Measurements from ENCODE around the gene GAK. TPM values are rescaled to one million over a fixed set of nuclear protein-coding genes. Genes with fewer than 3 reads are reported as not detected.

GAK gene
- polyA plus RNA-seq, 1 of the 3 experiments (the other 2 are of a cell fraction), result 35.9 TPM

DNA sequence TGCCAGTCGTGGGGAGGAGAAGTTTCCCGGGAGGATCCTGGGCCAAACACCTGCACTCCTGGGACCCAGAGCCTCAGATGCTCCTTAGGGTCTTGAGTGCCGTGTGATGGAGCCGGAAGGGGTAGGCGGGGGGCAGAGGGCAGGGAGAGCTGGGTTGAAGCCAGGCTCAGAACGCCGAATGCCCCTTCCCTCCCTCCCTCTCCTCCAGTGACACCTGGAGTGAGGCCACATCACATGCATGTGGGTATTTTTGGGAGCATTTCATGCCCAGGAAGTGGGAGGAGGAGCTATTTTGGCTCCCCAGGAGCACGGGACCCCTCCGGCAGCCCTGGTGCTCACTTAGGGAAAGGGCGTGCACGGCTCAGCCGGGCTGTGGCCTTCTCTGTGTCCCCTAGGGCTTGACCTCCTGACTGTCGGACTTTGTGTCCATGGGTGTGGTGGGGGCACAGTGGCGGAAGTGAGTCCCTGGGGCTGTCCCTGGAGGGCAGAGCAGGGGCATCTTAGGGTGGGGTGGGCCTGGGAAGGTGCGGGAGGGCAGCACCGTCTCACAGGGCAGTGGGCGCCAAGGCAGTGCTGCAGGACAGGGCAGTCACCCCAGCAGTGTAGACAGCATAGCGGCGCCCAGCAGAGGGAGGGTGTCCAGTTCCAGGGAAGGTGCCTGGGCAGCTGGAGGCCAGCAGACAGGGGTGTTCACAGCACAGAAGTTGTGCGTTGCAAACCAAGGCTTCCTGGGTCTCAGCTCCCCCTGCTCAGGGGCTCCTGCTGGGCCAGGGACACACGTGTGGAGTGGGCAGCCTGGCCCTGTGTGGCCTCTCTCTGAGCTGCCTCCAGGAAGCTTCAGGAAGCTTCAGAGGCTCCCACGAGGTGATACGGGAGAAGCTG, 101.3 kb downstream of the GAK start (continued):
- TF ChIP-seq, protein P1, sequence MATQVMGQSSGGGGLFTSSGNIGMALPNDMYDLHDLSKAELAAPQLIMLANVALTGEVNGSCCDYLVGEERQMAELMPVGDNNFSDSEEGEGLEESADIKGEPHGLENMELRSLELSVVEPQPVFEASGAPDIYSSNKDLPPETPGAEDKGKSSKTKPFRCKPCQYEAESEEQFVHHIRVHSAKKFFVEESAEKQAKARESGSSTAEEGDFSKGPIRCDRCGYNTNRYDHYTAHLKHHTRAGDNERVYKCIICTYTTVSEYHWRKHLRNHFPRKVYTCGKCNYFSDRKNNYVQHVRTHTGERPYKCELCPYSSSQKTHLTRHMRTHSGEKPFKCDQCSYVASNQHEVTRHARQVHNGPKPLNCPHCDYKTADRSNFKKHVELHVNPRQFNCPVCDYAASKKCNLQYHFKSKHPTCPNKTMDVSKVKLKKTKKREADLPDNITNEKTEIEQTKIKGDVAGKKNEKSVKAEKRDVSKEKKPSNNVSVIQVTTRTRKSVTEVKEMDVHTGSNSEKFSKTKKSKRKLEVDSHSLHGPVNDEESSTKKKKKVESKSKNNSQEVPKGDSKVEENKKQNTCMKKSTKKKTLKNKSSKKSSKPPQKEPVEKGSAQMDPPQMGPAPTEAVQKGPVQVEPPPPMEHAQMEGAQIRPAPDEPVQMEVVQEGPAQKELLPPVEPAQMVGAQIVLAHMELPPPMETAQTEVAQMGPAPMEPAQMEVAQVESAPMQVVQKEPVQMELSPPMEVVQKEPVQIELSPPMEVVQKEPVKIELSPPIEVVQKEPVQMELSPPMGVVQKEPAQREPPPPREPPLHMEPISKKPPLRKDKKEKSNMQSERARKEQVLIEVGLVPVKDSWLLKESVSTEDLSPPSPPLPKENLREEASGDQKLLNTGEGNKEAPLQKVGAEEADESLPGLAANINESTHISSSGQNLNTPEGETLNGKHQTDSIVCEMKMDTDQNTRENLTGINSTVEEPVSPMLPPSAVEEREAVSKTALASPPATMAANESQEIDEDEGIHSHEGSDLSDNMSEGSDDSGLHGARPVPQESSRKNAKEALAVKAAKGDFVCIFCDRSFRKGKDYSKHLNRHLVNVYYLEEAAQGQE (IDR thresholded peaks at IDR 0.05; ENCODE audit: low read depth, low read length), result no peak
- TF ChIP-seq RAD21 (IDR thresholded peaks at IDR 0.05; ENCODE audit: low read length) (no peak), SMC3 (IDR thresholded peaks at IDR 0.05; ENCODE audit: low read depth, low read length) (no peak), RCOR1 (IDR thresholded peaks at IDR 0.05; ENCODE audit: low read length) (no peak), NFIC (IDR thresholded peaks at IDR 0.05; ENCODE audit: borderline replicate concordance) (no peak), YY1 (IDR thresholded peaks at IDR 0.05; ENCODE audit: low read depth) (no peak), GABPA (IDR thresholded peaks at IDR 0.05; ENCODE audit: low read depth) (no peak), JUND (IDR thresholded peaks at IDR 0.05) (no peak)
- TF ChIP-seq, protein P2, sequence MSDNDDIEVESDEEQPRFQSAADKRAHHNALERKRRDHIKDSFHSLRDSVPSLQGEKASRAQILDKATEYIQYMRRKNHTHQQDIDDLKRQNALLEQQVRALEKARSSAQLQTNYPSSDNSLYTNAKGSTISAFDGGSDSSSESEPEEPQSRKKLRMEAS (IDR thresholded peaks at IDR 0.05; ENCODE audit: low read depth), result no peak

DNA sequence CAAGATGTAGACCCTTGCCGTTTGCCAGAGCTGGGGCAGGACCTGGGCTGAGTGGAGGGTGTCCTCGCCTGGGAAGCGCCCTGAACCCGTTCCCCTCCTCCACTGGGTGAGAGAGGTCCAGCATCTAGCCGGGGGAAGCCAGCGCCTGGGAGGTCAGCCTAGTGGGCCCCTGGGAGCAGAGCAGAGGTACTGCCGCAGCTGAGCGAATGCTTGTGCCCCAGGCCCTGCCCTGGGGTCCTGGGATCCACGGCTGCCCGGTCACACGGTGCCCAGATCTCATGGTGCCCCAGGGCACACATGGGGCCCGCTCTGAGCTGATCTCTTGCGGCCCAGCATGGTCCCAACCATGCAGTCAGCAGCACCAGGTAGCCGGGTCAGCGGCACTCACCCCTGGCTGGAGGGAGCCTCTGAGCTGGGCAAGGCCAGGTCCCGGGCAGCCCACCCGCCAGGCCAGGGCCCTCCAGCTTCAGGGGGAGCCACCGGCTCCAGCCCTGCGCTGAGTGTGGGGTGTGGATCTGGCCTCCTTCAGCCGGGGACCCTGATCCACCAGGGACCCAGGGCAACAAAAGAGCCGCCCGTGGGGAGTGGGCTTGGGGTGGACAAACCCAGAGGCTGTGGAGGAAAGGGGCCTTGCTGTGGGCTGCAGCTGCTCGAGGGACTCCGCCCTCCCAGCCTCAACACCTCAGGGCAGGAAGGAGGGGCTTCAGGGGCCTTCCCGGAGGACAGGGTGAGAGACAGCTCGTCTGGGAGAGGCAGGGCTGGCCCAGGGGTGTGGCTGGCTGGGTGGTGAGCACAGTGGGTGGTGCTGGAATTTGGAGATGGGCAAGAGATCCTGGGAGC, 102.1 kb downstream of the GAK start:
- CTCF ChIA-PET, result interaction anchor here (1.4 to 1.6 kb wide), 2 partner anchors 13 to 87 kb away, joined by 3 to 6 read pairs; no protein-coding TSS in a partner anchor
- Histone ChIP-seq H3K4me2 (no peak overlapping the region), H2AFZ (ENCODE audit: low read depth) (no peak overlapping the region), H4K20me1 (ENCODE audit: insufficient read depth) (no peaks in the 10 kb centered on the region), H3K4me3 (ENCODE audit: low read depth in 2 of 2, low read length in 1 of 2) (no peak overlapping the region), H3K9me2 (no peaks in the 10 kb centered on the region), H3K36me3 (replicated peaks in 1 of 2; ENCODE audit: control insufficient read depth in 1 of 2, insufficient read depth in 2 of 2, low read length in 1 of 2) (no peaks in the 10 kb centered on the region), H3K79me2 (ENCODE audit: insufficient read depth) (no peaks in the 10 kb centered on the region), H3K9me3 (no peaks in the 10 kb centered on the region), H3F3A (replicated peaks; ENCODE audit: insufficient read depth) (no peaks in the 10 kb centered on the region), H3K27me3 (ENCODE audit: insufficient read depth) (peaks cover 5% of the 10 kb centered on the region), H3K27ac (ENCODE audit: low read depth in 2 of 2, low read length in 1 of 2) (no peak overlapping the region), H3K9ac (no peak overlapping the region), H3K4me1 (ENCODE audit: control insufficient read depth in 1 of 2, insufficient read depth in 2 of 2, low read depth in 1 of 2, low read length in 1 of 2) (peaks cover 0 to 6% of the 10 kb centered on the region in 2 experiments; a peak in 1 of 4 replicates)
- no peak for DNase-seq
- 69% methylated on average over 6 of the region's 26 CpGs for WGBS (ENCODE audit: low lambda C conversion rate)
- POLR2A ChIA-PET, result no interaction called here
- TF ChIP-seq EZH2phosphoT487 (IDR thresholded peaks at IDR 0.05; ENCODE audit: borderline replicate concordance, low read depth) (no peak), RCOR1 (IDR thresholded peaks at IDR 0.05; ENCODE audit: low read length) (no peak), CHD2 (IDR thresholded peaks at IDR 0.05; ENCODE audit: low read length, partially characterized antibody) (no peak), RXRA (IDR thresholded peaks at IDR 0.05; ENCODE audit: borderline replicate concordance, low read depth) (no peak), FOXJ3 (CRISPR knock-in tag; IDR thresholded peaks at IDR 0.05) (no peak), MXI1 (IDR thresholded peaks at IDR 0.05; ENCODE audit: low read depth, low read length) (no peak), YY1 (IDR thresholded peaks at IDR 0.05; ENCODE audit: low read depth) (no peak), SIN3A (IDR thresholded peaks at IDR 0.05; ENCODE audit: borderline replicate concordance, low read depth, low read length) (no peak), MEF2A (IDR thresholded peaks at IDR 0.05; ENCODE audit: borderline replicate concordance, low read depth) (no peak), POLR2AphosphoS5 (IDR thresholded peaks at IDR 0.05; ENCODE audit: low read depth, low read length) (no peak), JUND (IDR thresholded peaks at IDR 0.05) (no peak)
- TF ChIP-seq, protein P1 (IDR thresholded peaks at IDR 0.05; ENCODE audit: low read depth, low read length), result no peak
- TF ChIP-seq, protein P3, sequence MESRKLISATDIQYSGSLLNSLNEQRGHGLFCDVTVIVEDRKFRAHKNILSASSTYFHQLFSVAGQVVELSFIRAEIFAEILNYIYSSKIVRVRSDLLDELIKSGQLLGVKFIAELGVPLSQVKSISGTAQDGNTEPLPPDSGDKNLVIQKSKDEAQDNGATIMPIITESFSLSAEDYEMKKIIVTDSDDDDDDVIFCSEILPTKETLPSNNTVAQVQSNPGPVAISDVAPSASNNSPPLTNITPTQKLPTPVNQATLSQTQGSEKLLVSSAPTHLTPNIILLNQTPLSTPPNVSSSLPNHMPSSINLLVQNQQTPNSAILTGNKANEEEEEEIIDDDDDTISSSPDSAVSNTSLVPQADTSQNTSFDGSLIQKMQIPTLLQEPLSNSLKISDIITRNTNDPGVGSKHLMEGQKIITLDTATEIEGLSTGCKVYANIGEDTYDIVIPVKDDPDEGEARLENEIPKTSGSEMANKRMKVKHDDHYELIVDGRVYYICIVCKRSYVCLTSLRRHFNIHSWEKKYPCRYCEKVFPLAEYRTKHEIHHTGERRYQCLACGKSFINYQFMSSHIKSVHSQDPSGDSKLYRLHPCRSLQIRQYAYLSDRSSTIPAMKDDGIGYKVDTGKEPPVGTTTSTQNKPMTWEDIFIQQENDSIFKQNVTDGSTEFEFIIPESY (IDR thresholded peaks at IDR 0.05; ENCODE audit: borderline replicate concordance, low read depth), result no peak

Measured in SK-N-SH (cell line).